Measurements from ENCODE around the gene CEP295NL. TPM values are rescaled to one million over a fixed set of nuclear protein-coding genes. Genes with fewer than 3 reads are reported as not detected.
"Not testable (repeated sequence)": the region's sequence is repeated elsewhere in the genome, so short reads cannot be mapped to it uniquely, and the experiment has no call there.

The CEP295NL gene
- total RNA-seq, 2 experiments from 2014 or later, result not detected

- CTCF ChIA-PET, result no interaction called here
- DNase-seq, result no peak
- H3K27ac Mint-ChIP-seq, result no peak overlapping the region
- no peaks in the 10 kb centered on the region for H3K36me3 Mint-ChIP-seq (ENCODE audit: low read depth)
- H3K9me3 Mint-ChIP-seq, result no peaks in the 10 kb centered on the region
- peaks cover 5% of the 10 kb centered on the region for H3K27me3 Mint-ChIP-seq
- H3K4me1 Mint-ChIP-seq, result peaks cover under 1% of the 10 kb centered on the region
- POLR2A ChIA-PET, result no interaction called here
- H3K4me3 Mint-ChIP-seq, result no peak overlapping the region
These were observed 6.0 kb downstream of the CEP295NL start for GRCh38 chr17:78896834-78897663.

- ChIA-PET POLR2A (no interaction called here), CTCF (no interaction called here)
- Mint-ChIP-seq H3K27ac (no peak overlapping the region), H3K4me1 (peaks cover 8% of the 10 kb centered on the region), H3K36me3 (ENCODE audit: low read depth) (no peaks in the 10 kb centered on the region), H3K4me3 (no peak overlapping the region), H3K9me3 (no peaks in the 10 kb centered on the region), H3K27me3 (peaks cover 2% of the 10 kb centered on the region)
- no peak for DNase-seq
These were observed 6.7 kb downstream of the CEP295NL start for GRCh38 chr17:78896091-78896833.

DNA sequence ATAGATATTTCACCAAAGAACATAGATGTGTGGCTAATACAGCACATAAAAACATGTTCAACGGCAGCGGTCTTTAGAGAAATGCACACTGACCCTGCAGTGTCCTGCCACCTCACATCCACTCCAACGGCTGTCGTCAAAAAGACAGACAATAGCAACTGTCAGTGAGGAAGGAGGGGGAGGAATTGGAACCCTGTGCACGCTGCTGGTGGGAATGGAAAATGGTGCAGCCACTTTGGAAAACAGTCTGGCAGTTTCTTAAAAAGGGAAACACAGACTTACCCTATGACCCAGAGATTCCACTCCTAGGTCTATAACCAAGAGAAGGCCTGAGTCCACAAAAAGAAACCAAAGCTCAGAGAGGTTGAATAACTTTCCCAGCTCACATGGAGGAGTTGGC lies 7.7 kb downstream of the CEP295NL start:
- Mint-ChIP-seq H3K4me1 (peaks cover 18% of the 10 kb centered on the region), H3K9me3 (no peaks in the 10 kb centered on the region), H3K27ac (no peak overlapping the region), H3K36me3 (ENCODE audit: low read depth) (no peaks in the 10 kb centered on the region), H3K27me3 (no peaks in the 10 kb centered on the region), H3K4me3 (no peak overlapping the region)
- ChIA-PET POLR2A (no interaction called here), CTCF (no interaction called here)
- no peak for DNase-seq

DNA sequence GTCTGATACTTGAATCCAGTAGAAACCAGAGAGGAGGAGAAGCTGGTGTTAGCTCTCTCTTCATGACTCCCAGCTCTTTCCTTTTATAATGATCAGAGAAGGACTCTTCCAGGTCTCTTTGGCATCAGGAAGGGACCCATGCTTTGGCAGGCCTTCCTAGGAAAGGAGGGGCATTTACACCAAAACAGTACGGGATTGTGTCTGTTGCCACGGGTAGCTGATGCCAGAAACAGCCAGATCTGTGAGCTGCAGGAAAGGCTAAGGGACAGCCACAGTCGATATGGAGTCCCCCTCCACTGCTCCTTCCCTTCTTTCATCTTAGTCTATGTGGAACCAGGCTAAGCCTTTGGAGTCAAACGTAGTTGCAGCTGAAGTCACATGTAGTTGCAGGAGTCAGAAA lies 9.3 kb downstream of the CEP295NL start:
- H3K27me3 Mint-ChIP-seq, result peaks cover 3% of the 10 kb centered on the region
- CTCF ChIA-PET, result no interaction called here
- peaks cover 33% of the 10 kb centered on the region for H3K4me1 Mint-ChIP-seq
- H3K4me3 Mint-ChIP-seq, result no peak overlapping the region
- no peak overlapping the region for H3K27ac Mint-ChIP-seq
- H3K36me3 Mint-ChIP-seq (ENCODE audit: low read depth), result no peaks in the 10 kb centered on the region
- no peaks in the 10 kb centered on the region for H3K9me3 Mint-ChIP-seq
- DNase-seq, result no peak
- POLR2A ChIA-PET, result no interaction called here

GRCh38 chr17:78892936-78893379 lies 10.0 kb downstream of the CEP295NL start:
- ChIA-PET POLR2A (no interaction called here), CTCF (no interaction called here)
- H3K9me3 Mint-ChIP-seq, result no peaks in the 10 kb centered on the region
- no peak for DNase-seq
- H3K27me3 Mint-ChIP-seq, result peaks cover 5% of the 10 kb centered on the region
- H3K27ac Mint-ChIP-seq, result no peak overlapping the region
- H3K4me3 Mint-ChIP-seq, result no peak overlapping the region
- no peaks in the 10 kb centered on the region for H3K36me3 Mint-ChIP-seq (ENCODE audit: low read depth)
- H3K4me1 Mint-ChIP-seq, result peaks cover 35% of the 10 kb centered on the region

DNA sequence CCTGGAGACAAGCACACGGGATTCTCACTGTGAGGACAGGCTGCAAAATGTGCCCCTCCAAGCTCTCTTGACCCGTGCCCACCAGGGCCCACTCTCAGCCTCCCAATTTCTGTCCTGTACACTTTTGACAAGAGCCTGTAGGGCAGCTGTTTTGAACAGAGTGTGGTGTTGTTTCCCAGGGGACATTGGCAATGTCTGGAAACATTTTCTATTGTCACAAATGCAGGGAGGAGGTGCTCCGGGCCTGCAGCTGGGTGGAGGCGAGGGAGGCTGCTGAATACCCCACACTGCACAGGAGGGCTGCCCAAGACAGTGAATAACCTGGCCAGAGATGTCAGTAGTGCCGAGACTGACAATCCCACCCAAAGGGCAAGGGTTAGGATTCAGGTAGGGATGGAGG lies 10.5 kb downstream of the CEP295NL start:
- DNase-seq, result no peak
- no peaks in the 10 kb centered on the region for H3K9me3 Mint-ChIP-seq
- CTCF ChIA-PET, result no interaction called here
- H3K36me3 Mint-ChIP-seq (ENCODE audit: low read depth), result no peaks in the 10 kb centered on the region
- no peak overlapping the region for H3K4me3 Mint-ChIP-seq
- H3K27me3 Mint-ChIP-seq, result peaks cover 8% of the 10 kb centered on the region
- POLR2A ChIA-PET, result no interaction called here
- no peak overlapping the region for H3K27ac Mint-ChIP-seq
- H3K4me1 Mint-ChIP-seq, result peaks cover 38% of the 10 kb centered on the region

- Mint-ChIP-seq H3K9me3 (no peaks in the 10 kb centered on the region), H3K4me1 (peaks cover 38% of the 10 kb centered on the region), H3K4me3 (no peak overlapping the region), H3K27ac (no peak overlapping the region), H3K27me3 (peaks cover 8% of the 10 kb centered on the region), H3K36me3 (ENCODE audit: low read depth) (no peaks in the 10 kb centered on the region)
- POLR2A ChIA-PET, result no interaction called here
- CTCF ChIA-PET, result no interaction called here
- no peak for DNase-seq
These were observed 10.9 kb downstream of the CEP295NL start for GRCh38 chr17:78892062-78892456.

- H3K27ac Mint-ChIP-seq, result peak overlapping the region; percentile 78
- DNase-seq, result no peak
- CTCF ChIA-PET, result interaction anchor here (1.5 kb wide), 1 partner anchor 26 kb away, joined by 5 read pairs; no protein-coding TSS in a partner anchor
- H3K36me3 Mint-ChIP-seq (ENCODE audit: low read depth), result no peaks in the 10 kb centered on the region
- peaks cover 40% of the 10 kb centered on the region for H3K4me1 Mint-ChIP-seq
- POLR2A ChIA-PET, result interaction anchor here (1.1 kb wide), 1 partner anchor 32 kb away, joined by 3 read pairs; no protein-coding TSS in a partner anchor
- no peak overlapping the region for H3K4me3 Mint-ChIP-seq
- H3K9me3 Mint-ChIP-seq, result no peaks in the 10 kb centered on the region
- H3K27me3 Mint-ChIP-seq, result peaks cover 8% of the 10 kb centered on the region
These were observed 11.5 kb downstream of the CEP295NL start for GRCh38 chr17:78891406-78892061.

- H3K4me3 Mint-ChIP-seq, result peak overlapping the region; percentile 34
- ChIA-PET CTCF (interaction anchor here (1.1 to 1.5 kb wide), 2 partner anchors 25 to 81 kb away, joined by 5 read pairs; no protein-coding TSS in a partner anchor), POLR2A (interaction anchor here (0.9 to 1.1 kb wide), 2 partner anchors 31 to 33 kb away, joined by 3 read pairs; no protein-coding TSS in a partner anchor)
- H3K27ac Mint-ChIP-seq, result peak overlapping the region; percentile 78
- DNase-seq, result peak; percentile 75
- no peaks in the 10 kb centered on the region for H3K9me3 Mint-ChIP-seq
- peaks cover 8% of the 10 kb centered on the region for H3K27me3 Mint-ChIP-seq
- no peaks in the 10 kb centered on the region for H3K36me3 Mint-ChIP-seq (ENCODE audit: low read depth)
- H3K4me1 Mint-ChIP-seq, result peaks cover 43% of the 10 kb centered on the region
These were observed 12.5 kb downstream of the CEP295NL start for GRCh38 chr17:78890498-78890897.

GRCh38 chr17:78890096-78890495 lies 12.9 kb downstream of the CEP295NL start:
- H3K4me3 Mint-ChIP-seq; DNase-seq; H3K9me3 Mint-ChIP-seq; H3K27me3 Mint-ChIP-seq; H3K36me3 Mint-ChIP-seq (ENCODE audit: low read depth): not testable (repeated sequence)
- ChIA-PET POLR2A (interaction anchor here (0.9 to 1.1 kb wide), 2 partner anchors 31 to 33 kb away, joined by 3 read pairs; no protein-coding TSS in a partner anchor), CTCF (interaction anchor here (1.1 to 1.5 kb wide), 2 partner anchors 24 to 81 kb away, joined by 5 read pairs; no protein-coding TSS in a partner anchor)
- Mint-ChIP-seq H3K4me1 (peaks cover 43% of the 10 kb centered on the region), H3K27ac (peak overlapping the region; percentile 78)

DNA sequence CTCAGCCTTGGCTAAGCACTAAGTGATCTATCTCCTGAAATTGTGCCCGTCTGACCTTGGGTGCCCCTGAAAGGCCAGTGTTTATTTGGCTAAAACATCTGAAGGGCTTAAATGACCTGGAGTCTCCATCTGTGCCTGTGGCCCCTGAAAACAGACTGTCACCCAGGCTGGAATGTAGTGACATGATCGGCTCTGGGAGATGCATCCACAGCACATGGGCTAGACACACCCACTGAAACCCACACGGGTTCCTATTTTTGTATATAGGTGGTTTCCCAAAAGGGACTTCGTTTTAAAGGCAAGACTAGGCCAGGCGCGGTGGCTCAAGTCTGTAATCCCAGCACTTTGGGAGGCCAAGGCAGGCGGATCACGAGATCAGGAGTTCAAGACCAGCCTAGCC lies 13.5 kb downstream of the CEP295NL start:
- ChIA-PET POLR2A (interaction anchor here (0.7 kb wide), 1 partner anchor 23 kb away, joined by 3 read pairs; no protein-coding TSS in a partner anchor), CTCF (no interaction called here)
- no peak overlapping the region for H3K4me3 Mint-ChIP-seq
- peak; percentile 22 for DNase-seq
- H3K36me3 Mint-ChIP-seq (ENCODE audit: low read depth), result no peaks in the 10 kb centered on the region
- peak overlapping the region; percentile 78 for H3K27ac Mint-ChIP-seq
- peaks cover 8% of the 10 kb centered on the region for H3K27me3 Mint-ChIP-seq
- peaks cover 43% of the 10 kb centered on the region for H3K4me1 Mint-ChIP-seq
- H3K9me3 Mint-ChIP-seq, result no peaks in the 10 kb centered on the region

GRCh38 chr17:78888941-78889518 lies 14.0 kb downstream of the CEP295NL start:
- peaks cover 43% of the 10 kb centered on the region for H3K4me1 Mint-ChIP-seq
- ChIA-PET POLR2A (interaction anchor here (0.7 kb wide), 1 partner anchor 23 kb away, joined by 3 read pairs; no protein-coding TSS in a partner anchor), CTCF (no interaction called here)
- no peak for DNase-seq
- H3K36me3 Mint-ChIP-seq (ENCODE audit: low read depth), result no peaks in the 10 kb centered on the region
- peak overlapping the region; percentile 78 for H3K27ac Mint-ChIP-seq
- peaks cover 8% of the 10 kb centered on the region for H3K27me3 Mint-ChIP-seq
- H3K9me3 Mint-ChIP-seq, result no peaks in the 10 kb centered on the region
- no peak overlapping the region for H3K4me3 Mint-ChIP-seq

Data from activated CD4-positive, alpha-beta memory T cell treated with anti-CD3 and anti-CD28 coated beads, Interleukin-2, amount 10 ng/mL, durations not matched to agents 7 days and 5 days (primary cell).